Measurements from ENCODE around the gene LARGE1. TPM values are rescaled to one million over a fixed set of nuclear protein-coding genes. Genes with fewer than 3 reads are reported as not detected.

Gene LARGE1
- total and polyA plus RNA-seq, 2 of the 13 experiments (the other 11 are each of a cell fraction or from before 2014, with no cell fraction given) = 8.4 to 11.0 TPM

DNA sequence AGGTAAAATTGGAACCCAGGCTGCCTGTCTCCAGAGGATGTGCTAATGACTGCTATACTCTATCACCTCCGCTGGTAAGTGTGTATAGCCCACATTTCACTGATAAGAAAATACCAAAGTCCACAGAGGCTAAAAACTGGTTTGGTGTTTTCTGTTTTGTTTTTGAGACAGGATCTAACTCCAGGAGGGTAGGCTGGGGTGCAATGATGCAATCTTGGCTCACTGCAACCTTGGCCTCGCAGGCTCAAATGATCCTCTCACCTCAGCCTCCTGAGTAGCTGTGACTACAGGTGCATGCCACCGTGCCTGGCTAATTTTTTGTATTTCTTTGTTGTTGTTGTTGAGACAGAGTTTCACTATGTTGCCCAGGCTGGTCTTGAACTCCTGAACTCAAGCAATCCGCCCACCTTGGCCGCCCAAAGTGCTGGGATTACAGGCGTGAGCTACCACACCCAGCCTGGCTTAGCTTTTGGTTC, 409.8 kb downstream of the LARGE1 start (continued):
- TF ChIP-seq, protein P1, sequence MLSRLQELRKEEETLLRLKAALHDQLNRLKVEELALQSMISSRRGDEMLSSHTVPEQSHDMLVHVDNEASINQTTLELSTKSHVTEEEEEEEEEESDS (CRISPR knock-in tag; IDR thresholded peaks at IDR 0.05; ENCODE audit: borderline replicate concordance) = no peak
- TF ChIP-seq, protein P2, sequence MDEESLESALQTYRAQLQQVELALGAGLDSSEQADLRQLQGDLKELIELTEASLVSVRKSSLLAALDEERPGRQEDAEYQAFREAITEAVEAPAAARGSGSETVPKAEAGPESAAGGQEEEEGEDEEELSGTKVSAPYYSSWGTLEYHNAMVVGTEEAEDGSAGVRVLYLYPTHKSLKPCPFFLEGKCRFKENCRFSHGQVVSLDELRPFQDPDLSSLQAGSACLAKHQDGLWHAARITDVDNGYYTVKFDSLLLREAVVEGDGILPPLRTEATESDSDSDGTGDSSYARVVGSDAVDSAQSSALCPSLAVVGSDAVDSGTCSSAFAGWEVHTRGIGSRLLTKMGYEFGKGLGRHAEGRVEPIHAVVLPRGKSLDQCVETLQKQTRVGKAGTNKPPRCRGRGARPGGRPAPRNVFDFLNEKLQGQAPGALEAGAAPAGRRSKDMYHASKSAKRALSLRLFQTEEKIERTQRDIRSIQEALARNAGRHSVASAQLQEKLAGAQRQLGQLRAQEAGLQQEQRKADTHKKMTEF (CRISPR knock-in tag; IDR thresholded peaks at IDR 0.05) = peak; percentile 77; the same call in 1 of the 2 replicates
- TF ChIP-seq ZNF317 (CRISPR knock-in tag; IDR thresholded peaks at IDR 0.05) (peak; percentile 76; the same call in 1 of the 2 replicates), ZNF879 (CRISPR knock-in tag; IDR thresholded peaks at IDR 0.05) (no peak), IKZF4 (CRISPR knock-in tag; IDR thresholded peaks at IDR 0.05; ENCODE audit: borderline replicate concordance, low read depth, not compliant biosample characterization) (no peak), ZNF737 (CRISPR knock-in tag; IDR thresholded peaks at IDR 0.05; ENCODE audit: borderline replicate concordance) (no peak), IKZF1 (IDR thresholded peaks at IDR 0.05) (no peak), ZNF546 (CRISPR knock-in tag; conservative IDR thresholded peaks at IDR 0.05) (no peak)
- TF ChIP-seq, protein P3, sequence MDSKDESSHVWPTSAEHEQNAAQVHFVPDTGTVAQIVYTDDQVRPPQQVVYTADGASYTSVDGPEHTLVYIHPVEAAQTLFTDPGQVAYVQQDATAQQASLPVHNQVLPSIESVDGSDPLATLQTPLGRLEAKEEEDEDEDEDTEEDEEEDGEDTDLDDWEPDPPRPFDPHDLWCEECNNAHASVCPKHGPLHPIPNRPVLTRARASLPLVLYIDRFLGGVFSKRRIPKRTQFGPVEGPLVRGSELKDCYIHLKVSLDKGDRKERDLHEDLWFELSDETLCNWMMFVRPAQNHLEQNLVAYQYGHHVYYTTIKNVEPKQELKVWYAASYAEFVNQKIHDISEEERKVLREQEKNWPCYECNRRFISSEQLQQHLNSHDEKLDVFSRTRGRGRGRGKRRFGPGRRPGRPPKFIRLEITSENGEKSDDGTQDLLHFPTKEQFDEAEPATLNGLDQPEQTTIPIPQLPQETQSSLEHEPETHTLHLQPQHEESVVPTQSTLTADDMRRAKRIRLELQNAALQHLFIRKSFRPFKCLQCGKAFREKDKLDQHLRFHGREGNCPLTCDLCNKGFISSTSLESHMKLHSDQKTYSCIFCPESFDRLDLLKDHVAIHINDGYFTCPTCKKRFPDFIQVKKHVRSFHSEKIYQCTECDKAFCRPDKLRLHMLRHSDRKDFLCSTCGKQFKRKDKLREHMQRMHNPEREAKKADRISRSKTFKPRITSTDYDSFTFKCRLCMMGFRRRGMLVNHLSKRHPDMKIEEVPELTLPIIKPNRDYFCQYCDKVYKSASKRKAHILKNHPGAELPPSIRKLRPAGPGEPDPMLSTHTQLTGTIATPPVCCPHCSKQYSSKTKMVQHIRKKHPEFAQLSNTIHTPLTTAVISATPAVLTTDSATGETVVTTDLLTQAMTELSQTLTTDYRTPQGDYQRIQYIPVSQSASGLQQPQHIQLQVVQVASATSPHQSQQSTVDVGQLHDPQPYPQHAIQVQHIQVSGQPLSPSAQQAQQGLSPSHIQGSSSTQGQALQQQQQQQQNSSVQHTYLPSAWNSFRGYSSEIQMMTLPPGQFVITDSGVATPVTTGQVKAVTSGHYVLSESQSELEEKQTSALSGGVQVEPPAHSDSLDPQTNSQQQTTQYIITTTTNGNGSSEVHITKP (CRISPR knock-in tag; IDR thresholded peaks at IDR 0.05; ENCODE audit: low read depth) = no peak
- TF ChIP-seq, protein P4, sequence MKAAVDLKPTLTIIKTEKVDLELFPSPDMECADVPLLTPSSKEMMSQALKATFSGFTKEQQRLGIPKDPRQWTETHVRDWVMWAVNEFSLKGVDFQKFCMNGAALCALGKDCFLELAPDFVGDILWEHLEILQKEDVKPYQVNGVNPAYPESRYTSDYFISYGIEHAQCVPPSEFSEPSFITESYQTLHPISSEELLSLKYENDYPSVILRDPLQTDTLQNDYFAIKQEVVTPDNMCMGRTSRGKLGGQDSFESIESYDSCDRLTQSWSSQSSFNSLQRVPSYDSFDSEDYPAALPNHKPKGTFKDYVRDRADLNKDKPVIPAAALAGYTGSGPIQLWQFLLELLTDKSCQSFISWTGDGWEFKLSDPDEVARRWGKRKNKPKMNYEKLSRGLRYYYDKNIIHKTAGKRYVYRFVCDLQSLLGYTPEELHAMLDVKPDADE (CRISPR knock-in tag; IDR thresholded peaks at IDR 0.05) = no peak
- TF ChIP-seq, protein P5, sequence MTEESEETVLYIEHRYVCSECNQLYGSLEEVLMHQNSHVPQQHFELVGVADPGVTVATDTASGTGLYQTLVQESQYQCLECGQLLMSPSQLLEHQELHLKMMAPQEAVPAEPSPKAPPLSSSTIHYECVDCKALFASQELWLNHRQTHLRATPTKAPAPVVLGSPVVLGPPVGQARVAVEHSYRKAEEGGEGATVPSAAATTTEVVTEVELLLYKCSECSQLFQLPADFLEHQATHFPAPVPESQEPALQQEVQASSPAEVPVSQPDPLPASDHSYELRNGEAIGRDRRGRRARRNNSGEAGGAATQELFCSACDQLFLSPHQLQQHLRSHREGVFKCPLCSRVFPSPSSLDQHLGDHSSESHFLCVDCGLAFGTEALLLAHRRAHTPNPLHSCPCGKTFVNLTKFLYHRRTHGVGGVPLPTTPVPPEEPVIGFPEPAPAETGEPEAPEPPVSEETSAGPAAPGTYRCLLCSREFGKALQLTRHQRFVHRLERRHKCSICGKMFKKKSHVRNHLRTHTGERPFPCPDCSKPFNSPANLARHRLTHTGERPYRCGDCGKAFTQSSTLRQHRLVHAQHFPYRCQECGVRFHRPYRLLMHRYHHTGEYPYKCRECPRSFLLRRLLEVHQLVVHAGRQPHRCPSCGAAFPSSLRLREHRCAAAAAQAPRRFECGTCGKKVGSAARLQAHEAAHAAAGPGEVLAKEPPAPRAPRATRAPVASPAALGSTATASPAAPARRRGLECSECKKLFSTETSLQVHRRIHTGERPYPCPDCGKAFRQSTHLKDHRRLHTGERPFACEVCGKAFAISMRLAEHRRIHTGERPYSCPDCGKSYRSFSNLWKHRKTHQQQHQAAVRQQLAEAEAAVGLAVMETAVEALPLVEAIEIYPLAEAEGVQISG (CRISPR knock-in tag; IDR thresholded peaks at IDR 0.05) = peak; percentile 62; the same call in 1 of the 2 replicates
- TF ChIP-seq, protein P6, sequence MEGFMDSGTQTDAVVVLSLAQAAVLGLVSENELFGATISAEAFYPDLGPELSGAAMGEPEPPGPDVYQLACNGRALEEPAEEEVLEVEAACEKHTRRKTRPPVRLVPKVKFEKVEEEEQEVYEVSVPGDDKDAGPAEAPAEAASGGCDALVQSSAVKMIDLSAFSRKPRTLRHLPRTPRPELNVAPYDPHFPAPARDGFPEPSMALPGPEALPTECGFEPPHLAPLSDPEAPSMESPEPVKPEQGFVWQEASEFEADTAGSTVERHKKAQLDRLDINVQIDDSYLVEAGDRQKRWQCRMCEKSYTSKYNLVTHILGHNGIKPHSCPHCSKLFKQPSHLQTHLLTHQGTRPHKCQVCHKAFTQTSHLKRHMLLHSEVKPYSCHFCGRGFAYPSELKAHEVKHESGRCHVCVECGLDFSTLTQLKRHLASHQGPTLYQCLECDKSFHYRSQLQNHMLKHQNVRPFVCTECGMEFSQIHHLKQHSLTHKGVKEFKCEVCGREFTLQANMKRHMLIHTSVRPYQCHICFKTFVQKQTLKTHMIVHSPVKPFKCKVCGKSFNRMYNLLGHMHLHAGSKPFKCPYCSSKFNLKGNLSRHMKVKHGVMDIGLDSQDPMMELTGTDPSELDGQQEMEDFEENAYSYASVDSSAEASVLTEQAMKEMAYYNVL (CRISPR knock-in tag; IDR thresholded peaks at IDR 0.05; ENCODE audit: borderline replicate concordance) = peak; percentile 8; the same call in 1 of the 2 replicates
